Measurements from ENCODE around the gene MIF. TPM values are rescaled to one million over a fixed set of nuclear protein-coding genes. Genes with fewer than 3 reads are reported as not detected.

The MIF gene
- total RNA-seq, 1 experiment from 2014 or later = 1,068 TPM

- Mint-ChIP-seq H3K27ac (no peak overlapping the region), H3K36me3 (ENCODE audit: insufficient read depth in 1 of 3, low read depth in 3 of 3) (no peaks in the 10 kb centered on the region), H3K9me3 (no peaks in the 10 kb centered on the region; a peak in 2 of 5 replicates), H3K4me3 (no peak overlapping the region), H3K4me1 (peaks cover 35 to 52% of the 10 kb centered on the region in 2 experiments), H3K27me3 (ENCODE audit: low read depth) (peaks cover 29% of the 10 kb centered on the region)
- DNase-seq = no peak
- Histone ChIP-seq H3K27ac (ENCODE audit: insufficient read length, low read depth, low read length) (no peak overlapping the region), H2AFZ (ENCODE audit: low read length) (no peak overlapping the region), H3T11ph (ENCODE audit: low read length) (no peak overlapping the region), H3K79me1 (ENCODE audit: insufficient read depth, low read depth, low read length, poor library complexity, severe bottlenecking) (no peaks in the 10 kb centered on the region), H2BK20ac (ENCODE audit: low read depth, low read length, poor library complexity, severe bottlenecking) (no peak overlapping the region), H3K14ac (ENCODE audit: insufficient read depth, low read length) (no peak overlapping the region), H2BK15ac (ENCODE audit: low read depth, low read length) (no peak overlapping the region), H3K23me2 (ENCODE audit: insufficient read length, low read depth, low read length, poor library complexity, severe bottlenecking) (no peaks in the 10 kb centered on the region), H2BK12ac (ENCODE audit: insufficient read length, low read depth, low read length) (no peak overlapping the region), H3K4me2 (ENCODE audit: insufficient read depth, insufficient read length, low read length) (no peak overlapping the region), H3K4me1 (ENCODE audit: insufficient read depth, low read length) (no peaks in the 10 kb centered on the region; the same call in 1 of the 2 replicates), H3K9me3 (ENCODE audit: control insufficient read depth, low read depth, low read length) (no peaks in the 10 kb centered on the region), H3K18ac (ENCODE audit: insufficient read length, low read depth, low read length) (no peak overlapping the region), H3K56ac (ENCODE audit: insufficient read length, low read depth, low read length) (no peak overlapping the region), H2AK5ac (ENCODE audit: insufficient read length, low read length) (no peak overlapping the region), H3K27me3 (ENCODE audit: insufficient read depth, low read length) (no peaks in the 10 kb centered on the region; the same call in 1 of the 2 replicates), H3K9ac (ENCODE audit: extremely low read depth, insufficient read length, low read length) (no peak overlapping the region), H4K5ac (ENCODE audit: insufficient read length, low read depth, low read length) (no peak overlapping the region), H4K8ac (replicated peaks; ENCODE audit: insufficient read length, low read depth, low read length) (no peak overlapping the region), H4K20me1 (ENCODE audit: control insufficient read depth, insufficient read depth, insufficient read length) (no peaks in the 10 kb centered on the region), H3K79me2 (ENCODE audit: insufficient read depth, low read length) (no peaks in the 10 kb centered on the region), H2BK120ac (ENCODE audit: low read depth, low read length, poor library complexity, severe bottlenecking) (no peak overlapping the region), H3K23ac (ENCODE audit: insufficient read length, low read depth, low read length) (no peak overlapping the region), H4K91ac (ENCODE audit: insufficient read length, low read depth, low read length) (no peak overlapping the region), H3K4ac (ENCODE audit: low read depth, low read length) (no peak overlapping the region), H2BK5ac (ENCODE audit: insufficient read length, low read length) (no peak overlapping the region)
- no CpG with 5 or more reads among the region's 8 CpGs for WGBS (ENCODE audit: extremely low coverage, insufficient read length, low lambda C conversion rate)
- no peak for TF ChIP-seq CTCF (conservative IDR thresholded peaks at IDR 0.05)
These were observed 49.4 kb upstream of the MIF start for GRCh38 chr22:23844739-23845202.
